MCF 10A (cell line): ENCODE results near the gene DPYD. TPM values are rescaled to one million over a fixed set of nuclear protein-coding genes. Genes with fewer than 3 reads are reported as not detected.

Experiments
- BruUV-seq: library from RNA; stranded (reverse); fragments of 400-500 nt; replicated peaks from 2 replicates; lab custom pipeline; 2021; lab: Mats Ljungman, UMichigan
- CTCF ChIA-PET: fragments of 300-600 bp; sonication (Branson Sonifier 250); formaldehyde crosslinking; extraction: SDS; loops from one replicate; lab custom pipeline; 2021; ENCODE audit warnings: antibody characterized with exemption, inconsistent platforms; lab: Yijun Ruan, JAX
- POLR2A ChIA-PET: fragments of 300-600, 350-650 bp; sonication (Branson Sonifier 250); formaldehyde crosslinking; extraction: SDS; loops from one replicate; lab custom pipeline; 2020; ENCODE audit warnings: antibody characterized with exemption, inconsistent platforms; lab: Yijun Ruan, JAX
- DNase-seq: peaks from one replicate; pipeline ENCODE4 v3.0.0-alpha.2; 2018; ENCODE audit not compliant: unreplicated experiment
- H3K27ac Mint-ChIP-seq: one replicate; pipeline ENCODE4 v1.8.0; 2022; ENCODE audit warnings: mild to moderate bottlenecking, low read depth, mixed read lengths; ENCODE audit not compliant: unreplicated experiment
- H3K27me3 Mint-ChIP-seq: one replicate; pipeline ENCODE4 v1.8.0; 2022; ENCODE audit warnings: mixed read lengths; ENCODE audit not compliant: insufficient read depth, unreplicated experiment
- H3K36me3 Mint-ChIP-seq: one replicate; pipeline ENCODE4 v1.8.0; 2022; ENCODE audit warnings: mild to moderate bottlenecking, moderate library complexity, mixed read lengths; ENCODE audit not compliant: insufficient read depth, unreplicated experiment
- H3K4me1 Mint-ChIP-seq: one replicate; pipeline ENCODE4 v1.8.0; 2022; ENCODE audit warnings: mixed read lengths; ENCODE audit not compliant: insufficient read depth, unreplicated experiment
- H3K4me3 Mint-ChIP-seq: one replicate; pipeline ENCODE4 v1.8.0; 2022; ENCODE audit warnings: mild to moderate bottlenecking, moderate library complexity, mixed read lengths; ENCODE audit not compliant: unreplicated experiment
- H3K9me3 Mint-ChIP-seq: one replicate; pipeline ENCODE4 v1.8.0; 2022; ENCODE audit warnings: mixed read lengths; ENCODE audit not compliant: unreplicated experiment
- intact Hi-C: fragments of 100-400 bp; cut with micrococcal nuclease; formaldehyde crosslinking; loops from 2 replicates; pipeline ENCODE4 v1.14.1; 2022
- total RNA-seq: library from RNA; stranded (reverse); gene quantifications from 2 replicates; pipeline ENCODE4 v1.2.3, GENCODE V29; 2022
- TF ChIP-seq, protein P1 (sequence below): fragments of 200-600 bp; IDR thresholded peaks from one replicate; pipeline ENCODE4 v1.8.0; 2022; ENCODE audit warnings: antibody characterized with exemption, mild to moderate bottlenecking; ENCODE audit not compliant: unreplicated experiment

DPYD gene
- total RNA-seq, 1 experiment from 2014 or later = 48.2 TPM

DNA sequence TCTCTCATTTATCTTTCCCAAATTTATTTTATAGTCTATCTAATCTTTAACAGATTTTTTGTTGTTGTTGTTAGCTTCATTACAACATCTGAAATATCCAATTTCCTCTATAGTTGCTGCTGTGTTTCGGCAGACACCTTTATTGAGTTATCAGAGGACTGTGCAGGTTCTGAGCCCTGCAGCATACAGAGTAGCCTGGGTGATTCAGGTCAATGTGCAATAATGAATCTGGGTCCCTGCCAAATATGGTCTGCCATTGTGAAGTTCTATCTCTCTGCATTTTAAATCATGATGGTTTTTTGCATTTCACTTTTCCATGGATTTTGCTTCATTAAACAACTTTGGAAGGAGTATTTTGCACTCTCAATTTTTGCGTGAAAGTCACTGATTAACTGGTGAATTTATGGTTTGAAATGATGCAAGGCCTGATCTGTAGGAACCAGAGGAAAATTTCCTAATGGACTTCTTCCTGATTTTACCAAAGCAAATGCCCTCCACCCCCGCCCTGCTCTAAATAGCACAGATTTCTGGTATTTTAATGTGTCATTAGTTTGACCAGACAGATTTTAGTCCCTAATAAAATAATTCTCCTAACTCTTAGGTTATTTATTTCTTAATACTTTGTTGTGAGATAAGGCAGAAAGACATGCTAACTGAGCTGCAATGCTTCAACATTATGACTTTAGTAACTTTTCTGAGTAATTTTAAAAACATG lies 797.0 kb downstream of the DPYD start:
- ChIA-PET CTCF (no interaction called here), POLR2A (no interaction called here)
- TF ChIP-seq, protein P1, sequence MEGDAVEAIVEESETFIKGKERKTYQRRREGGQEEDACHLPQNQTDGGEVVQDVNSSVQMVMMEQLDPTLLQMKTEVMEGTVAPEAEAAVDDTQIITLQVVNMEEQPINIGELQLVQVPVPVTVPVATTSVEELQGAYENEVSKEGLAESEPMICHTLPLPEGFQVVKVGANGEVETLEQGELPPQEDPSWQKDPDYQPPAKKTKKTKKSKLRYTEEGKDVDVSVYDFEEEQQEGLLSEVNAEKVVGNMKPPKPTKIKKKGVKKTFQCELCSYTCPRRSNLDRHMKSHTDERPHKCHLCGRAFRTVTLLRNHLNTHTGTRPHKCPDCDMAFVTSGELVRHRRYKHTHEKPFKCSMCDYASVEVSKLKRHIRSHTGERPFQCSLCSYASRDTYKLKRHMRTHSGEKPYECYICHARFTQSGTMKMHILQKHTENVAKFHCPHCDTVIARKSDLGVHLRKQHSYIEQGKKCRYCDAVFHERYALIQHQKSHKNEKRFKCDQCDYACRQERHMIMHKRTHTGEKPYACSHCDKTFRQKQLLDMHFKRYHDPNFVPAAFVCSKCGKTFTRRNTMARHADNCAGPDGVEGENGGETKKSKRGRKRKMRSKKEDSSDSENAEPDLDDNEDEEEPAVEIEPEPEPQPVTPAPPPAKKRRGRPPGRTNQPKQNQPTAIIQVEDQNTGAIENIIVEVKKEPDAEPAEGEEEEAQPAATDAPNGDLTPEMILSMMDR = no peak
- peak; percentile 34 for DNase-seq
- intact Hi-C loops = no loop called here
- Mint-ChIP-seq H3K36me3 (no peaks in the 10 kb centered on the region), H3K4me1 (no peaks in the 10 kb centered on the region), H3K27me3 (no peaks in the 10 kb centered on the region), H3K27ac (no peak overlapping the region), H3K4me3 (no peak overlapping the region), H3K9me3 (no peaks in the 10 kb centered on the region)
- BruUV-seq = no TSS peak

DNA sequence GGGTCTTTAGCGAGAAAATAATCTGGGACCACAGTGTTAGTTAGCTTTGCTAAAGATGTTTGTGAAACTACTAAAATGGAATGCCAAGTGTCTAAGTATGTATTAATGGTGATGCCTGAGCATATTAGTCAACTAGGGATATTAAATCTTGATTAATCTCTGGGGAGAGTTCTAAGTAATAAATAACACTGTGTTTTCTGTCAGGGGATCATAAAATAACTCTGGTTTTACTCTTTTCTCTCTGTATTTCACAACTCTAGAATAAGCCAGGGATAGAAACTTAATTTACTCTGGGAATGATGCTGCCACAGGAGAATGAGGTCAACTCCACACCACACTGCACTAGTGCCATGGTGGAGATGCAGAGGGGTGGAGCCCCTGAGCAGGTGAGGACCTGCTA lies 800.0 kb downstream of the DPYD start:
- Mint-ChIP-seq H3K9me3 (no peaks in the 10 kb centered on the region), H3K4me1 (no peaks in the 10 kb centered on the region), H3K36me3 (peaks cover 6% of the 10 kb centered on the region), H3K27me3 (no peaks in the 10 kb centered on the region), H3K4me3 (no peak overlapping the region), H3K27ac (no peak overlapping the region)
- DNase-seq = no peak
- ChIA-PET CTCF (interaction anchor here (1.6 kb wide), 1 partner anchor 18 kb away, joined by 4 read pairs; no protein-coding TSS in a partner anchor), POLR2A (no interaction called here)
- TF ChIP-seq, protein P1 = no peak
- intact Hi-C loops = no loop called here
- no TSS peak for BruUV-seq

DNA sequence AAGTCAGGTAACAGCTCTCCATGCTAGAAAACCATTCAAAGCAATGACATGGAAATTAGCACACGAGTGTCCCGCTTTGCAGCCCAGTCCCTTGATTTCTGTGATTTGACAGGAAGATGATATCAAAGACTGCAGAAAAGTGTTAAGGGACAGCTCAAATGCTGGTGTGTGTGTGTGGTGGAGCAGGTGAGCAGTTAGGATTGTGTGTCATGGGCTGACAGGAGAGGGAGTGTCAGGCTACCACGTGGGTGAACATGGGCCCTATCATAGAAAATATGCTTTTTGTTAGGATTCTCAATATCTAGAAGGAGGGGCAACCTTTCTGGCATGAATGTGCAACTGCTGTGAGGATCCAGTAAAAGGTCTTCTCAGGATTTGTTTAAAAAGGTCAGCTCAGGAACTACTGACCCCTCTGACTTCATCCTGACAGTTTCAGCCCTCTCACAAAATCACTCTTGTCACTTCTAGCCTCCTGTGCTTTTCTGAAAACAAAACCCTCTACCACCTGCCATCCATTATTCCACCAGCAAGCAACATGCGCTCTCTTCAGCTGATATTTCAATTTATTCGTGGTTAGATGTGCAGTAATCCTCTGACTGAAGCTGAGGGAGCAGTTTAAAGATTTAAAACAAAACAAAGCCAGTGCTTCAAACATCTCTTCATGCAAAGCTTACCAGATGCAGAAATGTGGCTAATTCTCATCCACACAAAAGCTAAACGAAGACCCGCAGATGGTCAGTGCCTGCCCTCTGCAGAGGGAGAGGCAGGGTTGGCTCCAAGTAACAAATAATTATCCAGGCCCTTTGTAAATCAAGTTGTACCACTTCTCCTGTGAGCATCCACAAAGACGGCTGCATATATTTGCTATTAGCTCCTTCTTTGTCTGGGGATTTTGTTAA lies 801.3 kb downstream of the DPYD start:
- ChIA-PET CTCF (interaction anchor here (0.6 to 0.7 kb wide), 2 partner anchors 933 to 1490 kb away, joined by 3 read pairs; no protein-coding TSS in a partner anchor), POLR2A (interaction anchor here (0.6 kb wide), 1 partner anchor 20 kb away, joined by 3 read pairs; no protein-coding TSS in a partner anchor)
- Mint-ChIP-seq H3K9me3 (no peaks in the 10 kb centered on the region), H3K4me1 (no peaks in the 10 kb centered on the region), H3K36me3 (peaks cover 6% of the 10 kb centered on the region), H3K27ac (no peak overlapping the region), H3K4me3 (no peak overlapping the region), H3K27me3 (no peaks in the 10 kb centered on the region)
- no peak for DNase-seq
- TF ChIP-seq, protein P1 = no peak
- no TSS peak for BruUV-seq
- intact Hi-C loops = no loop called here

DNA sequence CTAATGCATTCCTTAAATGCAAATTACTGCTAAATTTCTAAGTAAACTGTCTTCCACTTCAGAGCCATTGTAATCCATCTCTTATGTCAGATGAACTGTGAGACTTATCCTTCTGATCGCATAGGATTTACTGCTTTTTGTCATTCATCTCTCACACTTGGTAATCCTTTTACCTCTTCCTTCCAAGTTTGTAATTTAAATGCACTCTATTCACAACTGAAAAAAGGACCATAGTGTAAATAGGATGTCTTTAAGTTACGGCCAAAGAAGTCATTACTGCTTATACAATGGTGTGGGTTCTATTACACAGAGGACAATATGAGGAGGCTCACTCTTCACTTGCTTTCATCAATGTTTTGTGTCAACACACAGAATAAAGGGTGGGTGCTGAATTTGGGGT lies 806.0 kb downstream of the DPYD start:
- H3K27me3 Mint-ChIP-seq = no peaks in the 10 kb centered on the region
- TF ChIP-seq, protein P1 = no peak
- H3K36me3 Mint-ChIP-seq = peaks cover 6% of the 10 kb centered on the region
- H3K4me3 Mint-ChIP-seq = no peak overlapping the region
- H3K4me1 Mint-ChIP-seq = no peaks in the 10 kb centered on the region
- ChIA-PET POLR2A (no interaction called here), CTCF (no interaction called here)
- no TSS peak for BruUV-seq
- DNase-seq = no peak
- intact Hi-C loops = no loop called here
- H3K9me3 Mint-ChIP-seq = no peaks in the 10 kb centered on the region
- H3K27ac Mint-ChIP-seq = no peak overlapping the region
